CD4-positive, alpha-beta T cell (primary cell): ENCODE results near the gene SFRP5. TPM values are rescaled to one million over a fixed set of nuclear protein-coding genes. Genes with fewer than 3 reads are reported as not detected.

Experiments used
- ATAC-seq: fragments of 200-7000 bp; cut with Tn5 transposase; one replicate; pipeline ENCODE4 v1.10.0; 2022; ENCODE audit warnings: mild to moderate bottlenecking; ENCODE audit not compliant: poor library complexity
- CTCF ChIA-PET: fragments of 350-600 bp; sonication (Branson Sonifier 250); formaldehyde crosslinking; loops from one replicate; lab custom pipeline; 2021; ENCODE audit warnings: antibody characterized with exemption, inconsistent platforms; lab: Charles Lee
- POLR2A ChIA-PET: fragments of 350-600 bp; sonication (Branson Sonifier 250); formaldehyde crosslinking; loops from one replicate; lab custom pipeline; 2021; ENCODE audit warnings: antibody characterized with exemption, inconsistent platforms; lab: Charles Lee
- DNase-seq, 14 experiments: peaks; one replicate each; pipeline ENCODE4 v3.0.0-alpha.2; 2013 to 2020; ENCODE audit warnings: mixed read lengths in 2 of 14
- H3K27ac ChIP-seq, 2 donors: one replicate each; pipeline versions ENCODE4 v1.5.1 to v1.7.0; 2013; ENCODE audit warnings: low read length in 2 of 2, low read depth in 1 of 2, mild to moderate bottlenecking in 1 of 2
- H3K27me3 ChIP-seq, 2 experiments: 1 replicate in 1 of 2; 2 replicates in 1 of 2; pipeline versions ENCODE4 v1.6.1 to v1.7.0; 2013; ENCODE audit warnings: low read length in 2 of 2, control low read depth in 1 of 2, mild to moderate bottlenecking in 1 of 2, moderate library complexity in 1 of 2; ENCODE audit not compliant: insufficient read depth in 2 of 2, control insufficient read depth in 1 of 2
- H3K36me3 ChIP-seq: one replicate; pipeline ENCODE4 v1.6.1; 2013; ENCODE audit warnings: low read length, control low read depth; ENCODE audit not compliant: insufficient read depth
- H3K4me1 ChIP-seq: one replicate; pipeline ENCODE4 v1.6.1; 2013; ENCODE audit warnings: low read length, control low read depth; ENCODE audit not compliant: insufficient read depth
- H3K4me3 ChIP-seq: one replicate; pipeline ENCODE4 v1.5.1; 2013; ENCODE audit warnings: mild to moderate bottlenecking, low read length, moderate library complexity
- H3K9me3 ChIP-seq, 2 experiments: 1 replicate in 1 of 2; 2 replicates in 1 of 2; pipeline versions ENCODE4 v1.6.1 to v1.7.0; 2013; ENCODE audit warnings: low read length in 2 of 2, mild to moderate bottlenecking in 2 of 2, control low read depth in 1 of 2, moderate library complexity in 1 of 2; ENCODE audit not compliant: control insufficient read depth in 1 of 2, insufficient read depth in 1 of 2
- H3K27ac Mint-ChIP-seq: one replicate; pipeline ENCODE4 v1.8.0; 2020; ENCODE audit warnings: mixed read lengths
- H3K27me3 Mint-ChIP-seq: one replicate; pipeline ENCODE4 v1.8.0; 2021; ENCODE audit warnings: mixed read lengths
- H3K36me3 Mint-ChIP-seq: one replicate; pipeline ENCODE4 v1.8.0; 2021; ENCODE audit warnings: low read depth, mixed read lengths
- H3K4me1 Mint-ChIP-seq: one replicate; pipeline ENCODE4 v1.8.0; 2021; ENCODE audit warnings: low read depth, mixed read lengths
- H3K4me3 Mint-ChIP-seq: one replicate; pipeline ENCODE4 v1.8.0; 2020; ENCODE audit warnings: mild to moderate bottlenecking, mixed read lengths
- H3K9me3 Mint-ChIP-seq: one replicate; pipeline ENCODE4 v1.8.0; 2020; ENCODE audit warnings: mixed read lengths
- CTCF ChIP-seq: fragments of 200-600 bp; IDR thresholded peaks from one replicate; pipeline ENCODE4 v1.8.0; 2022; ENCODE audit warnings: antibody characterized with exemption, mild to moderate bottlenecking
- intact Hi-C, 2 experiments: fragments of 100-400 bp; cut with DNase I in 1 of 2; cut with micrococcal nuclease in 1 of 2; formaldehyde crosslinking; loops; one replicate each; pipeline versions ENCODE4 v1.15.1 to v1.9.0; 2023 to 2025; cut with DNase I, micrococcal nuclease
- total RNA-seq, 174 experiments: library from RNA in 2 of 174; stranded (reverse) in 2 of 174; gene quantifications; one replicate each; pipeline ENCODE4 v1.2.3 and lab custom pipeline; 2021 to 2026

SFRP5 gene
- total RNA-seq, 2 experiments from 2014 or later, result not detected

GRCh38 chr10:97768322-97769315, 3.2 kb downstream of the SFRP5 start:
- H3K4me3 Mint-ChIP-seq, result no peak overlapping the region
- no peak for ATAC-seq
- peaks cover 13% of the 10 kb centered on the region for H3K4me1 Mint-ChIP-seq
- no peak overlapping the region for H3K27ac ChIP-seq
- H3K4me1 ChIP-seq, result peaks cover 11% of the 10 kb centered on the region
- H3K9me3 ChIP-seq, result no peaks in the 10 kb centered on the region
- H3K27me3 ChIP-seq, result peaks cover 25 to 30% of the 10 kb centered on the region in 2 experiments
- ChIA-PET CTCF (no interaction called here), POLR2A (no interaction called here)
- peaks cover 50% of the 10 kb centered on the region for H3K27me3 Mint-ChIP-seq
- H3K27ac Mint-ChIP-seq, result no peak overlapping the region
- H3K9me3 Mint-ChIP-seq, result no peaks in the 10 kb centered on the region
- intact Hi-C loops, result no loop called here
- H3K36me3 Mint-ChIP-seq, result no peaks in the 10 kb centered on the region
- H3K4me3 ChIP-seq, result no peak overlapping the region
- no peak for DNase-seq
- H3K36me3 ChIP-seq, result no peaks in the 10 kb centered on the region
- TF ChIP-seq CTCF, result no peak

- DNase-seq (no peak), ATAC-seq (no peak)
- intact Hi-C loops, result no loop called here
- Histone ChIP-seq H3K4me1 (peaks cover 11% of the 10 kb centered on the region), H3K27ac (no peak overlapping the region), H3K27me3 (peaks cover 18 to 20% of the 10 kb centered on the region in 2 experiments), H3K36me3 (peaks cover 2% of the 10 kb centered on the region), H3K4me3 (no peak overlapping the region), H3K9me3 (no peaks in the 10 kb centered on the region)
- POLR2A ChIA-PET, result interaction anchor here (1.3 kb wide), 1 partner anchor 19 kb away, joined by 3 read pairs; no protein-coding TSS in a partner anchor
- Mint-ChIP-seq H3K9me3 (no peaks in the 10 kb centered on the region), H3K4me3 (no peak overlapping the region), H3K4me1 (peaks cover 11% of the 10 kb centered on the region), H3K36me3 (no peaks in the 10 kb centered on the region), H3K27ac (no peak overlapping the region), H3K27me3 (peaks cover 41% of the 10 kb centered on the region)
- TF ChIP-seq CTCF, result no peak
- CTCF ChIA-PET, result no interaction called here
Observed at GRCh38 chr10:97766996-97767924, 4.5 kb downstream of the SFRP5 start.

GRCh38 chr10:97766106-97766810, 5.5 kb downstream of the SFRP5 start:
- no peak overlapping the region for H3K4me3 ChIP-seq
- Mint-ChIP-seq H3K9me3 (no peaks in the 10 kb centered on the region), H3K27me3 (peaks cover 36% of the 10 kb centered on the region), H3K4me3 (no peak overlapping the region), H3K36me3 (peaks cover 7% of the 10 kb centered on the region), H3K27ac (no peak overlapping the region), H3K4me1 (peaks cover 6% of the 10 kb centered on the region)
- TF ChIP-seq CTCF, result no peak
- ChIA-PET POLR2A (interaction anchor here (1.3 kb wide), 1 partner anchor 18 kb away, joined by 3 read pairs; no protein-coding TSS in a partner anchor), CTCF (no interaction called here)
- no peak for ATAC-seq
- no peaks in the 10 kb centered on the region for H3K9me3 ChIP-seq
- H3K27me3 ChIP-seq, result peaks cover 15% of the 10 kb centered on the region in 2 experiments
- H3K36me3 ChIP-seq, result peaks cover 5% of the 10 kb centered on the region
- no peak for DNase-seq
- no peak overlapping the region for H3K27ac ChIP-seq
- intact Hi-C loops, result no loop called here
- H3K4me1 ChIP-seq, result peaks cover 8% of the 10 kb centered on the region
